Mesenchymal stem cell (in vitro differentiated cells and primary cell): ENCODE measurements around the gene MAP3K13.

Source experiments
- DNase-seq: peaks from one replicate; pipeline ENCODE4 v3.0.0-alpha.2; 2013
- H2AFZ ChIP-seq: one replicate; pipeline ENCODE4 v1.6.1; 2013; ENCODE audit warnings: low read depth, mild to moderate bottlenecking, control low read depth, inconsistent platforms, low read length, moderate library complexity
- H2AK5ac ChIP-seq: 2 replicates; pipeline ENCODE4 v1.6.1; 2013; ENCODE audit warnings: low read length, moderate library complexity, mild to moderate bottlenecking, inconsistent platforms; ENCODE audit not compliant: severe bottlenecking
- H2BK120ac ChIP-seq: one replicate; pipeline ENCODE4 v1.6.1; 2013; ENCODE audit warnings: low read depth, mild to moderate bottlenecking, inconsistent platforms, low read length, moderate library complexity
- H2BK12ac ChIP-seq, 2 experiments: one replicate each; pipeline ENCODE4 v1.6.1; 2013; ENCODE audit warnings: inconsistent platforms in 2 of 2, low read length in 2 of 2, mild to moderate bottlenecking in 2 of 2, moderate library complexity in 2 of 2, control low read depth in 1 of 2
- H2BK15ac ChIP-seq: one replicate; pipeline ENCODE4 v1.6.1; 2013; ENCODE audit warnings: mild to moderate bottlenecking, low read depth, inconsistent platforms; ENCODE audit not compliant: poor library complexity, severe bottlenecking
- H2BK5ac ChIP-seq: 2 replicates; pipeline ENCODE4 v1.6.1; 2013; ENCODE audit warnings: low read depth, mild to moderate bottlenecking, low read length, control low read depth, inconsistent platforms; ENCODE audit not compliant: poor library complexity, severe bottlenecking
- H3K14ac ChIP-seq, 2 experiments: one replicate each; pipeline ENCODE4 v1.6.1; 2013; ENCODE audit warnings: inconsistent platforms in 2 of 2, low read length in 2 of 2, control low read depth in 1 of 2, mild to moderate bottlenecking in 1 of 2, moderate library complexity in 1 of 2
- H3K18ac ChIP-seq, 2 experiments: one replicate each; pipeline ENCODE4 v1.6.1; 2013; ENCODE audit warnings: inconsistent platforms in 2 of 2, low read length in 2 of 2, control low read depth in 1 of 2, low read depth in 1 of 2, mild to moderate bottlenecking in 1 of 2
- H3K23ac ChIP-seq, 2 experiments: one replicate each; pipeline ENCODE4 v1.6.1; 2013; ENCODE audit warnings: inconsistent platforms in 2 of 2, low read length in 2 of 2, mild to moderate bottlenecking in 2 of 2, moderate library complexity in 2 of 2, control low read depth in 1 of 2
- H3K27ac ChIP-seq: 2 replicates; pipeline ENCODE4 v1.5.1; 2013; ENCODE audit warnings: mild to moderate bottlenecking, moderate library complexity, low read length, control low read depth, inconsistent platforms; ENCODE audit not compliant: poor library complexity, severe bottlenecking
- H3K27me3 ChIP-seq, 2 experiments: 2 replicates each; pipeline versions ENCODE4 v1.6.1 to v1.7.0; 2013; ENCODE audit warnings: low read length in 2 of 2, mild to moderate bottlenecking in 2 of 2, moderate library complexity in 2 of 2, control low read depth in 1 of 2, inconsistent platforms in 1 of 2; ENCODE audit not compliant: control insufficient read depth in 1 of 2, insufficient read depth in 1 of 2
- H3K36me3 ChIP-seq, 2 experiments: 2 replicates each; pipeline versions ENCODE4 v1.6.1 to v1.7.0; 2013; ENCODE audit warnings: low read length in 2 of 2, control low read depth in 1 of 2, inconsistent platforms in 1 of 2, low read depth in 1 of 2, mild to moderate bottlenecking in 1 of 2; ENCODE audit not compliant: insufficient read depth in 2 of 2, control insufficient read depth in 1 of 2
- H3K4ac ChIP-seq, 2 experiments: one replicate each; pipeline ENCODE4 v1.6.1; 2013; ENCODE audit warnings: inconsistent platforms in 2 of 2, low read length in 2 of 2, mild to moderate bottlenecking in 2 of 2, moderate library complexity in 2 of 2, control low read depth in 1 of 2, low read depth in 1 of 2
- H3K4me1 ChIP-seq: 2 replicates; pipeline ENCODE4 v1.6.1; 2013; ENCODE audit warnings: low read depth, low read length, control low read depth; ENCODE audit not compliant: control insufficient read depth, insufficient read depth
- H3K4me2 ChIP-seq: 2 replicates; pipeline ENCODE4 v1.6.1; 2013; ENCODE audit warnings: low read length, mild to moderate bottlenecking, inconsistent platforms; ENCODE audit not compliant: poor library complexity, severe bottlenecking
- H3K4me3 ChIP-seq, 2 experiments: 2 replicates each; pipeline versions ENCODE4 v1.5.1 to v1.7.0; 2013; ENCODE audit warnings: low read length in 2 of 2, mild to moderate bottlenecking in 2 of 2, control low read depth in 1 of 2, low read depth in 1 of 2; ENCODE audit not compliant: insufficient read depth in 1 of 2
- H3K79me1 ChIP-seq: replicated peaks from 2 replicates; pipeline ENCODE4 v1.6.1; 2013; ENCODE audit warnings: mild to moderate bottlenecking, control low read depth, low read length, inconsistent platforms; ENCODE audit not compliant: poor library complexity, severe bottlenecking
- H3K9ac ChIP-seq: 2 replicates; pipeline ENCODE4 v1.7.0; 2013; ENCODE audit warnings: mild to moderate bottlenecking, low read length, moderate library complexity
- H3K9me3 ChIP-seq: 2 replicates; pipeline ENCODE4 v1.7.0; 2013; ENCODE audit warnings: mild to moderate bottlenecking, low read length; ENCODE audit not compliant: control insufficient read depth
- H4K8ac ChIP-seq: one replicate; pipeline ENCODE4 v1.6.1; 2013; ENCODE audit warnings: inconsistent platforms, mild to moderate bottlenecking, low read length, moderate library complexity
- H4K91ac ChIP-seq: one replicate; pipeline ENCODE4 v1.6.1; 2013; ENCODE audit warnings: mild to moderate bottlenecking, low read length, inconsistent platforms
- WGBS: methylation state at CpG from one replicate; pipeline ENCODE4 v1.1.7; 2013; ENCODE audit warnings: mixed read lengths; 5-methylcytosine and 5-hydroxymethylcytosine counted together

MAP3K13 gene

DNA sequence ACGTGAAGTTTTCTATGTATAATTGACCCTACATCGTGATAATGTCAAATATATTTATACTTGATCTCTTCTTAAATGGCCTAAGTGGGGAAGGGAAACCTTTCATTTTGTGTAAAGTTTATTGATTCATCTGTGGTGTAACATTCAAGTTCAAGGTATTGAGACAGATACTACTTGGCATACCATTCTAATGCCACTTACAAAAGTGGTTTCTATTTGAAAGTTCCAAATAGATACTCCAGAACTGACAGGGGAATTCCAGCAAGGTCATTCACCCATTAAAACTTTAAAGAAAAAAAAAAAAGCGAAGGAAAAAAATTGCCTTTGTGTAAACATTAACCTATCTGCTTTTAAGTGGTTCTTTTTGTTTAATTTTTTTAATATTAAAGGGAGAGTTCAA is 45.3 kb upstream of the MAP3K13 start:
- Histone ChIP-seq H3K27me3 (no peaks in the 10 kb centered on the region), H4K8ac (no peak overlapping the region), H2AFZ (no peak overlapping the region), H2BK15ac (no peak overlapping the region), H3K4me2 (no peak overlapping the region), H2AK5ac (no peak overlapping the region), H3K27ac (peak overlapping the region; percentile 95), H3K23ac (no peak overlapping the region), H3K4ac (no peak overlapping the region), H3K18ac (no peak overlapping the region), H3K36me3 (no peaks in the 10 kb centered on the region), H4K91ac (no peak overlapping the region), H2BK5ac (no peak overlapping the region), H3K14ac (no peak overlapping the region), H2BK12ac (no peak overlapping the region), H3K9me3 (no peaks in the 10 kb centered on the region), H3K4me1 (no peaks in the 10 kb centered on the region), H3K9ac (peak overlapping the region; percentile 14), H2BK120ac (no peak overlapping the region), H3K79me1 (peaks cover 7% of the 10 kb centered on the region), H3K4me3 (no peak overlapping the region)
- DNase-seq: no peak
- WGBS: no CpG with 5 or more reads among the region's 3 CpGs

DNA sequence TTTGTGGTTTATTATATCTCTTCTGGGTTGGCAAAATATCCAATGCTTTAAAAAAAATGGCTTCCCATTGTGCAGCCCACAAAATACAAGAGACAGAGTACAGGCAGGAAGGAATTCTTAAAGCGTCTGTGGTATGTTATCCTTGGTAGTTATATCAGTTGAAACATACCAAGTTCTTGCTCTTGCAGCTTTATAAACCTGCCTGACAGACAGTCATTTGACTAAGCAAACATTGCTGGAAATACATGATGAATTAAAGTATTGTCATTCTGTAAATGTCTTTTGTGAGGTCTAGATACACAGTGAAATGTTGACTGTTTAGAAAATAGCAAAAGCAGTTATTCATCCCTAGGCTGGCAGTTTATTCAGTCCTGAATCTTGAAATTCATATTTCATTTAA is 44.8 kb upstream of the MAP3K13 start:
- no peak overlapping the region for H2BK15ac ChIP-seq
- H3K23ac ChIP-seq: no peak overlapping the region
- no peak overlapping the region for H4K8ac ChIP-seq
- H3K4ac ChIP-seq: no peak overlapping the region
- H2BK12ac ChIP-seq: no peak overlapping the region
- H3K27ac ChIP-seq: peak overlapping the region; percentile 78
- no peak overlapping the region for H2BK5ac ChIP-seq
- H3K36me3 ChIP-seq: no peaks in the 10 kb centered on the region
- no peaks in the 10 kb centered on the region for H3K9me3 ChIP-seq
- no peaks in the 10 kb centered on the region for H3K27me3 ChIP-seq
- no peak overlapping the region for H4K91ac ChIP-seq
- DNase-seq: no peak
- no CpG with 5 or more reads among the region's 1 CpG for WGBS
- H3K14ac ChIP-seq: no peak overlapping the region
- no peak overlapping the region for H2AFZ ChIP-seq
- H3K18ac ChIP-seq: no peak overlapping the region
- H3K79me1 ChIP-seq: peaks cover 7% of the 10 kb centered on the region
- no peak overlapping the region for H2AK5ac ChIP-seq
- no peak overlapping the region for H2BK120ac ChIP-seq
- no peaks in the 10 kb centered on the region for H3K4me1 ChIP-seq
- no peak overlapping the region for H3K4me3 ChIP-seq
- no peak overlapping the region for H3K9ac ChIP-seq
- H3K4me2 ChIP-seq: no peak overlapping the region

DNA sequence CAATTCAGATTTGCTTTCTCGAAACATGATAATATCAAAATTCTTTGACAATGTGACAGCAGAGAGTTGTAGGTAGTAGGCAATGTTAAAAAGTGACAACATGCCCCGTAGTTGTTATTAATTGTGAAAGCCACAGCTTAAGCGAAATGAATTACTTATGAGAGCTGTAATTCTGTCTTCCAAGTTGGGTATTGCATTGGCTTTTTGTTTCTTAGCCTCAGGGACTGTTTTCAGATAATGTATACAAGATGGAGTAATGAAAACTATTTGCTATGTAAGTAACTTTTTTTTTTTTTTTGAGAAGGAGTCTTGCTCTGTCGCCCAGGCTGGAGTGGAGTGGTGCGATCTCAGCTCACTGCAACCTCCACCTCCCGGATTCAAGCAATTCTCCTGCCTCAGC is 43.1 kb upstream of the MAP3K13 start:
- Histone ChIP-seq H2BK5ac (no peak overlapping the region), H3K4me3 (no peak overlapping the region), H2BK15ac (no peak overlapping the region), H3K4me1 (no peaks in the 10 kb centered on the region), H3K27ac (no peak overlapping the region), H3K79me1 (peaks cover 4% of the 10 kb centered on the region), H2AFZ (no peak overlapping the region), H3K4ac (no peak overlapping the region), H3K4me2 (no peak overlapping the region), H3K36me3 (no peaks in the 10 kb centered on the region), H2BK120ac (no peak overlapping the region), H3K14ac (no peak overlapping the region), H3K27me3 (no peaks in the 10 kb centered on the region), H3K23ac (no peak overlapping the region), H4K91ac (no peak overlapping the region), H4K8ac (no peak overlapping the region), H2AK5ac (no peak overlapping the region), H2BK12ac (no peak overlapping the region), H3K9me3 (no peaks in the 10 kb centered on the region), H3K18ac (no peak overlapping the region), H3K9ac (no peak overlapping the region)
- DNase-seq: no peak
- 92% methylated on average over 3 of the region's 6 CpGs for WGBS

DNA sequence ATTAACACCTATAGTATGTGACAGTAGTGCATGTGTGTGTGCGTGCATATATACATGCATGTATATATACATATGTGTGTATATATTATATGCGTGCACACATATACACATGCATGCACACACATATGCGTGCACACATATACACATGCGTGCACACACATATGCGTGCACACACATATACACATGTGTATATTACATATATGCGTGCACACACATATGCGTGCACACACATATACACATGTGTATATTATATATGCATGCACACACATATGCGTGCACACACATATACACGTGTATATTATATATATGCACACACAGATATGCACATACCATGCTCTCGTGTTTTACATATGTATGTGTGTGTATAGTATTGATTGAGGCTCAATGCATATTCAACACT is 42.0 kb upstream of the MAP3K13 start:
- no peak overlapping the region for H3K4ac ChIP-seq
- no peak overlapping the region for H3K14ac ChIP-seq
- no peak overlapping the region for H2BK120ac ChIP-seq
- H3K9ac ChIP-seq: no peak overlapping the region
- 93% methylated on average over 9 of the region's 10 CpGs for WGBS
- H3K27ac ChIP-seq: no peak overlapping the region
- H4K91ac ChIP-seq: no peak overlapping the region
- no peak overlapping the region for H2BK15ac ChIP-seq
- H3K4me2 ChIP-seq: no peak overlapping the region
- H3K79me1 ChIP-seq: peaks cover 8% of the 10 kb centered on the region
- no peak overlapping the region for H2BK5ac ChIP-seq
- no peak for DNase-seq
- H3K36me3 ChIP-seq: no peaks in the 10 kb centered on the region
- H3K23ac ChIP-seq: no peak overlapping the region
- H3K9me3 ChIP-seq: no peaks in the 10 kb centered on the region
- no peaks in the 10 kb centered on the region for H3K27me3 ChIP-seq
- no peak overlapping the region for H4K8ac ChIP-seq
- no peak overlapping the region for H3K18ac ChIP-seq
- no peak overlapping the region for H3K4me3 ChIP-seq
- no peaks in the 10 kb centered on the region for H3K4me1 ChIP-seq
- H2AK5ac ChIP-seq: no peak overlapping the region
- H2BK12ac ChIP-seq: no peak overlapping the region
- H2AFZ ChIP-seq: no peak overlapping the region
